Sigmoid colon (tissue), 3 donors: ENCODE measurements around the gene C1QTNF6.

Experiments used
- POLR2A ChIP-seq, 2 donors: fragments of 450-650 bp; IDR thresholded peaks; one replicate each; pipeline ENCODE4 v1.6.1; 2016; ENCODE audit warnings: antibody characterized with exemption in 2 of 2, mild to moderate bottlenecking in 2 of 2, moderate library complexity in 2 of 2
- TF ChIP-seq, protein P1 (sequence below), 4 experiments: fragments of 450-650 bp in 3 of 4; fragments of 200-600 bp in 1 of 4; IDR thresholded peaks; one replicate each; pipeline ENCODE4 v1.5.1; 2016 to 2019; ENCODE audit warnings: antibody characterized with exemption in 4 of 4, mild to moderate bottlenecking in 3 of 4, moderate library complexity in 2 of 4

DNA sequence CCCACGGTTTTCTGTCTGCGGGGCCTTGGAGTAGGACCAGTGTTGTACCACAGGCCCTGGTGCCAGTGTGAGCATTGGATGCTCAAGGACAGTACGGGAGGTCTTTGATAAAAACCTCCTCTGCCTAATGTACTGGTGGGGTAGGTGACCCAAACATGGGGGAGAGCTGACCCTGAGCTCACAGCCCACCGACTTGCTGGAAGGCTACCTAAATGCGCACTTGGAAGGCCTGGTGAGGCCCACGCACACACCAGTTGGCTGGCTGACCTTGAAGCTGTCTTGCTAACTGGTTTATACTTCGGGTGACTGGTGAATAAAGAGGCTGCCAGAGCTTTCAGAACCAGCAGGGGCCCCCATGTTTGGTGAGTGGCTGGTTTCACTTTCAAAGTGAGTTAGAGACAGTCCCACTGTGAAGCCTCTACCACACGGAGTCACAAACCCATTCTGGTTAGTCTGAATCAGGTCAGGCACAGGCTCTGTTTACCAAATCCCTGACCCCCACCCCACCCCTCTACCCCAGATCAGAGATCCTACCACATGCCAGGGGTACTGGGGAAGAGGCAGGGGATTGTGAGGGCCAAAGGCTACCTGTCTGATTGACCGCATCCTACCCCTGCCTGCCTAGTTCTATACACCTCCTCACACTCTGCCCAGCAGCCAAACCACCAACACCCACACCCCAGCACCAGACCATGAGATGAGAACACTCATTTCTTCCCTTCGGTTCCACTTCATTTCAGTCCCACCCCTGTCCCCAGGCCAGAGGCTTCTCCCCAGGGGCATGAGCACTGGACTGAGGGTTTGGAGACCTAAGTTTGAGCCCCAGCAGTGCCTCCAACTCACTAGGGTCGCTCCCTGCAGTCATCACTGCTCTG lies 25.6 kb downstream of the C1QTNF6 start:
- no peak for TF ChIP-seq POLR2A (IDR thresholded peaks at IDR 0.05)
- TF ChIP-seq, protein P1, sequence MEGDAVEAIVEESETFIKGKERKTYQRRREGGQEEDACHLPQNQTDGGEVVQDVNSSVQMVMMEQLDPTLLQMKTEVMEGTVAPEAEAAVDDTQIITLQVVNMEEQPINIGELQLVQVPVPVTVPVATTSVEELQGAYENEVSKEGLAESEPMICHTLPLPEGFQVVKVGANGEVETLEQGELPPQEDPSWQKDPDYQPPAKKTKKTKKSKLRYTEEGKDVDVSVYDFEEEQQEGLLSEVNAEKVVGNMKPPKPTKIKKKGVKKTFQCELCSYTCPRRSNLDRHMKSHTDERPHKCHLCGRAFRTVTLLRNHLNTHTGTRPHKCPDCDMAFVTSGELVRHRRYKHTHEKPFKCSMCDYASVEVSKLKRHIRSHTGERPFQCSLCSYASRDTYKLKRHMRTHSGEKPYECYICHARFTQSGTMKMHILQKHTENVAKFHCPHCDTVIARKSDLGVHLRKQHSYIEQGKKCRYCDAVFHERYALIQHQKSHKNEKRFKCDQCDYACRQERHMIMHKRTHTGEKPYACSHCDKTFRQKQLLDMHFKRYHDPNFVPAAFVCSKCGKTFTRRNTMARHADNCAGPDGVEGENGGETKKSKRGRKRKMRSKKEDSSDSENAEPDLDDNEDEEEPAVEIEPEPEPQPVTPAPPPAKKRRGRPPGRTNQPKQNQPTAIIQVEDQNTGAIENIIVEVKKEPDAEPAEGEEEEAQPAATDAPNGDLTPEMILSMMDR (IDR thresholded peaks at IDR 0.05), result no peak
